Activated T-helper 1 cell treated with anti-CD3 and anti-CD28 coated beads, Interleukin-12 subunit alpha, Interleukin-12 subunit beta, Interleukin-2, Interleukin-4 antibody, amounts not matched to agents 30 ng/mL and 10 ng/mL and 1 ng/mL, durations not matched to agents 14 hours and 24 hours and 36 hours (primary cell): ENCODE results near the gene ZNF519. TPM values are rescaled to one million over a fixed set of nuclear protein-coding genes. Genes with fewer than 3 reads are reported as not detected.

Source experiments
- total RNA-seq: library from RNA; stranded (reverse); gene quantifications from 2 replicates; pipeline ENCODE4 v1.2.3, GENCODE V29; 2022

The ZNF519 gene
- total RNA-seq, 1 donor from 2014 or later, result 19.4 TPM

Other genes with a start within 250 kb of the ZNF519 start
- gene MC2R, start 216.9 kb downstream of the ZNF519 start, total RNA-seq, result not detected in 2 replicates